Activated naive CD8-positive, alpha-beta T cell (primary cell): ENCODE results near the gene CIB4.

Source experiments
- H3K27ac Mint-ChIP-seq: one replicate; pipeline ENCODE4 v1.8.0; 2021; ENCODE audit warnings: mixed read lengths
- H3K27me3 Mint-ChIP-seq: one replicate; pipeline ENCODE4 v1.8.0; 2021; ENCODE audit warnings: mixed read lengths
- H3K36me3 Mint-ChIP-seq: one replicate; pipeline ENCODE4 v1.8.0; 2021; ENCODE audit warnings: mixed read lengths
- H3K4me1 Mint-ChIP-seq: one replicate; pipeline ENCODE4 v1.8.0; 2021; ENCODE audit warnings: low read depth, mixed read lengths
- H3K4me3 Mint-ChIP-seq: one replicate; pipeline ENCODE4 v1.8.0; 2021; ENCODE audit warnings: mild to moderate bottlenecking, mixed read lengths
- H3K9me3 Mint-ChIP-seq: one replicate; pipeline ENCODE4 v1.8.0; 2021; ENCODE audit warnings: low read depth, mixed read lengths

Gene CIB4

DNA sequence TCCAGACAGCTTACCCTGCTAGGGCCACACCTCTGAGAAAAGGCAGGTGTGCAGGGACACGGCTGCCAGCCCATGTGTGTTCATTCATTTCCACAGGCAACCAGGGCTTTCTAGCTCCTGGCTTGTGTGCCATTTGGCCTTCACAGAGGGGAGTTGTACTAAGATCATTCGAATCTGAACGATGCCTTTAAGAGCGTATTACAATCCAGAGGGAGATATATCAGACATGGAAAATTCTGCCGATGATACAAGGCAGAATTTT, 99.0 kb downstream of the CIB4 start:
- Mint-ChIP-seq H3K27me3 (peaks cover 2% of the 10 kb centered on the region), H3K27ac (no peak overlapping the region), H3K36me3 (no peaks in the 10 kb centered on the region), H3K4me3 (no peak overlapping the region), H3K9me3 (no peaks in the 10 kb centered on the region), H3K4me1 (no peaks in the 10 kb centered on the region)

DNA sequence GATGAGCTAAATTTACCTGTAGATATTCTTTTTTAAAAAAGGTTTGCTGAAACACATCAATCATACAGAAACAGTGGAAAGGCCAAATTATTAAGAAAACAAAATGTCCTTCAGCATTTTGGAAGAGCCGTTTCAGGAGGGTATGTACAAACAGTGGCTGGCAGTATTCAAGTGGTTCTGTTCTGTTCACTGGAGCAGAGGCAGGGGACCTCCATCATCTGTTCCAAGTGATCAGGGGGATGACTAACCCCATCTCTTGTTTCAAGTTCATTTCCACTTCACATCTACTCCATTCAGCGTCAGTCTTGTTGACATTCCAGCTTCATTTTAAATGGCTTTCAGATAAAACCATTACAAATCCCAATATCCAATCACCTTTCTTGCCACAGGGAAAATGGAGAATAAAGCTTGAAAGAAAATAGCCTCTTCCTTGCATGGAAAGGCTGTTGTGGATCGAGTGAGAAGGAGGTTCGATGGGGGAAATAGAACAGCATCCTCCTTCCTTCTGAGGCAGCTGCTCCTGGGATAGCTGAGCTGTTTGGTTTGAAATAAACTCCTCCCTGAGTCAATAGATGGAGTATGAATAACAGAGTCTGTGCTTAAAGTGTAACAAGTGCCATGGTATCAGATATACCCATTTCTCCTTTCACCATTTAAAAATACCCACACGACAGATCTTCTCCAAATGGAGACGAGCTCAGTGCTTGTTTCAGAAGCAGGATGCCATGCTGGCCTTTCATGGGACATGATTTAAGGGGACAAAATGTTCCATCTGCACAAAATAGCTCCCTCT, 99.6 kb downstream of the CIB4 start:
- H3K27me3 Mint-ChIP-seq: peaks cover 2% of the 10 kb centered on the region
- H3K4me1 Mint-ChIP-seq: no peaks in the 10 kb centered on the region
- no peak overlapping the region for H3K4me3 Mint-ChIP-seq
- H3K9me3 Mint-ChIP-seq: no peaks in the 10 kb centered on the region
- H3K27ac Mint-ChIP-seq: no peak overlapping the region
- H3K36me3 Mint-ChIP-seq: no peaks in the 10 kb centered on the region

DNA sequence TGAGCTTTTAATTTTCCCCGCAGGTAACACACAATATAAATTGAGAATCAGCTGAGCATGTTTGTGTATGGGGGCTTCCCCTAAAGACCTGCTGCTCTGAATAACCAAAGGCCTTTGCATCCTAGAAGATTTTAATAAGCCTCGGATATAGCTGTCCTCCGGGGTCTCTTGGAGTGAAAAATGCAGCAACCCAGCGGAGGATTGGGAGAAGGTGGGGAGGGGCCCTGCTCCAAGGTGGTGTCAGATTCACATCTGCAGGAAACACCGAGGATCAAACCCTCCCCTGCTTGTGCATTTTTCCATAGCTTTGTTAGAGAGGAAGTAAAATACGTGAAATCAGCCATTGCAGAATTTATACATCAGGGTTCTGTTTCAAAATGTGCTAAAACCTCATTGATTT, 100.2 kb downstream of the CIB4 start:
- no peaks in the 10 kb centered on the region for H3K9me3 Mint-ChIP-seq
- H3K36me3 Mint-ChIP-seq: no peaks in the 10 kb centered on the region
- no peak overlapping the region for H3K27ac Mint-ChIP-seq
- no peaks in the 10 kb centered on the region for H3K4me1 Mint-ChIP-seq
- H3K4me3 Mint-ChIP-seq: no peak overlapping the region
- H3K27me3 Mint-ChIP-seq: peaks cover 2% of the 10 kb centered on the region

DNA sequence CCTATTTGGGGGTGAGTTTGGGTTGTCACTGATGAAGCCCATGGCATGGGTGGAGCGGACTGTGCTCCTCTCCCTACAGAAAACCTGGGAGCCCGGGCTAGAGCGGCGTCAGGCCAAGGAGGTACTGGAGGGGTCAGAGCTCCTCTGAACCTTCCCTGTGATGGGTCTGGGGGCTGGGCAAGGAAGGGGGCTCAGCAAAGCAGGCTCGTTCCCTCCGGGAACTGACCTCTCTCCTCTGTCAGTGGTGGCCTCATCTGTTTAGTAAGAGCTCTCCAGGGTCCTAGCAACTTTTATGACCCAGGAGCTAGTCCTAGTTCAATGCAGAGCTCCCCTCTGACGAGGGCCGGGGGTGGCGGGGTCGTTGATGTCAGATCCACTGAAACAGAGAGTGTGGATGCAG, 100.9 kb downstream of the CIB4 start:
- H3K27ac Mint-ChIP-seq: no peak overlapping the region
- H3K4me3 Mint-ChIP-seq: no peak overlapping the region
- no peaks in the 10 kb centered on the region for H3K9me3 Mint-ChIP-seq
- no peaks in the 10 kb centered on the region for H3K36me3 Mint-ChIP-seq
- no peaks in the 10 kb centered on the region for H3K4me1 Mint-ChIP-seq
- peaks cover 2% of the 10 kb centered on the region for H3K27me3 Mint-ChIP-seq

DNA sequence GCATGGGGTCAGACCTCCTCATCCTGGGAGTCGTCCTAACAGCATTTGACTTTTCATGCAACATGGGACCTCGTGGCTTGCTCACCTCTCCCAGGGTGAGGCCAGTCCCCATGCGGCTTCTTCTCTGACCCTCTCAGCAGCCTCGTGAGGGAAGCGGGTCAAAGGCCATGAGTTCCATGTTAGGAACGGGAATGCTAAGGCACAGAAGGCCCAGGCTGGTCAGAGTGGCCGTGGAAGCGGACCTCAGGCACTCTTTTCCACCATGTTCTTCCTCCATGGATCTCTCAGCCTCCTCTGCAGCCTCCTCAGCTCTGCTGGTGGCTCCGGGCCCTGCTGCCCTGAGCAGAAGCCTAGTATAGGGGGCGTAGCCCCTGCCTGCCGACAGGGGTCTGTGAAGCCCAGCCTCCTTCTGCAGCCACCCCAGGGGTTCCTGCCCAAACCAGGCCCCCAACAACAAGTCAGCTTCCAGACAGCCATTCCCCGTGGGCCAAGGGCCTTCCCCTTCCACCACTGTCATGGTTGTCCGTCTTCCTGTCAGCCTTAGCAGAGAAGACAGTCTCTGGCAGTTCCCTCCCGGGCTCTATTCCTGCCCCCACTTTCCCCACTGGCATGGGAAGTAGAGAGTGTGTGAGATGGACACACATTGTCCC, 103.2 kb downstream of the CIB4 start:
- H3K27me3 Mint-ChIP-seq: no peaks in the 10 kb centered on the region
- H3K4me1 Mint-ChIP-seq: no peaks in the 10 kb centered on the region
- H3K9me3 Mint-ChIP-seq: no peaks in the 10 kb centered on the region
- no peak overlapping the region for H3K27ac Mint-ChIP-seq
- no peaks in the 10 kb centered on the region for H3K36me3 Mint-ChIP-seq
- no peak overlapping the region for H3K4me3 Mint-ChIP-seq

DNA sequence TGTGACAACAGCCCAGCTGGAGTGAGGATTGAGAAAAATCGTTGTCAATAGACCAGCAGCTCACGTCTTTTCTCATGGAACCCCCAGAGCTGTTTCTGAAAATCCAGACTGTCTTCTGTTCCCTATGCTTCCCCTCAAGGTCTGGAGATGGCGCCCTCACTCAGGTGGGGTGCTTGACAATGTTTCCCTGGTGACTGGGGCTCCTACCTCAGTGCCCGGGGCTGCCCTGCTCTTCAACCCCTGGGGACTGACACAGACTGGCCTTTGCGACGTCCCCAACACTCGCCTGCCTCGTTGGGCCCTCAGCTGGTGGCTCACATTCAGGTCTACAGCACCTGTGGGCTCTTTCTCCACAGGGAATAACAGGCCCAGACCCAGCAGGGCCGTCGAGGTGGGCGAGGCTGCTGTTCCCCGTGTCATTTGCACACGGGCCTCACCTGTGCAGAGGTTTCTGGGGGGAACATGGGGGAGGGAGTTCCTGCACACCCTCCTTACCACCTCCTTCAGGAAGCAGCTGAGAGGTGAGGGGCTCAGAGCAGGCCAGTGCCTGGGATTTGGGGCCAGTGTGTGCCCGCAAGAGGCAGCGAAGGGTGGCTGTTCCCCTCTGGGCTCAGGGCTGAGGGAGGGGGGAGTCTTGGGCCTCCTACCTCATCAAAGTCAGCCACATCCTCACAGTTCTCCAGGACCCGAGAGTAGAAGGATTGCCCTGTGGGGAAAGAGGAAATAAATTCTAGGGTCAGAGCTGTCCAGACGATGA, 103.9 kb downstream of the CIB4 start:
- Mint-ChIP-seq H3K27me3 (no peaks in the 10 kb centered on the region), H3K4me3 (no peak overlapping the region), H3K27ac (no peak overlapping the region), H3K9me3 (no peaks in the 10 kb centered on the region), H3K4me1 (no peaks in the 10 kb centered on the region), H3K36me3 (no peaks in the 10 kb centered on the region)

DNA sequence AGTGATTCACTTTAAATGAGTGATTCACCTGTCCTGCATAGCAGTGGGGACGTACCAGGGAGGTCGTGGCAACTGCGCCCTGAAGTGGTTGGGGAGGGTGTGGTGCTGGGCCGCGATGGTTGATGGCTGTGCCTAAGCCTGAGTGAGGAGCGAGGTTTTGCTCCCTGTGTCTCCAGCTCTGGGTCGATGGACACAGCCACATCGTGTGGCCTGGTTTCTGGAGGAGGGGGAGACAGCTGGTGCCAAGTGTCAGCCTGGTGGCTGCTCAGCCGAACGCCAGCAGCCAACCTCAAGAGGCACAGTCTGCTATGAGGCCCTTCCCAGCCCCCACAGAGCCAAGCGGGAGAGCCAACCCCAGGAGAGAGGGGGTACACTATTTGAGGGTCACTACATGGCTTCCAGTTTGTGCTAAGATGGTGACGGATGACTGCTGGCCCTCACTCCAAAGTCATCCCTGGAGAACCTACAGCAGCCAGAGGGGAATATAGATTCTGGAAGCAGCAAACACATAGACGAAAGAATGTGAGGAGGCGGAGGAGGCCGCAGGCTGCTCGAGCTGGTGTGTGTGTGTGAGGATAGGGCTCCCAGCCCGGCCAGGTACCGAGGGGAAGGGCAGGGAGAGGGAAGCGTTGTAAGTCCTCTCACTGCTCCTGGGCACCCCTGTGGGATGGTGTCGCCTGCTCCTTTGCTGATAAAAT, 104.6 kb downstream of the CIB4 start:
- no peaks in the 10 kb centered on the region for H3K36me3 Mint-ChIP-seq
- no peak overlapping the region for H3K27ac Mint-ChIP-seq
- no peaks in the 10 kb centered on the region for H3K27me3 Mint-ChIP-seq
- H3K9me3 Mint-ChIP-seq: no peaks in the 10 kb centered on the region
- H3K4me1 Mint-ChIP-seq: no peaks in the 10 kb centered on the region
- no peak overlapping the region for H3K4me3 Mint-ChIP-seq

DNA sequence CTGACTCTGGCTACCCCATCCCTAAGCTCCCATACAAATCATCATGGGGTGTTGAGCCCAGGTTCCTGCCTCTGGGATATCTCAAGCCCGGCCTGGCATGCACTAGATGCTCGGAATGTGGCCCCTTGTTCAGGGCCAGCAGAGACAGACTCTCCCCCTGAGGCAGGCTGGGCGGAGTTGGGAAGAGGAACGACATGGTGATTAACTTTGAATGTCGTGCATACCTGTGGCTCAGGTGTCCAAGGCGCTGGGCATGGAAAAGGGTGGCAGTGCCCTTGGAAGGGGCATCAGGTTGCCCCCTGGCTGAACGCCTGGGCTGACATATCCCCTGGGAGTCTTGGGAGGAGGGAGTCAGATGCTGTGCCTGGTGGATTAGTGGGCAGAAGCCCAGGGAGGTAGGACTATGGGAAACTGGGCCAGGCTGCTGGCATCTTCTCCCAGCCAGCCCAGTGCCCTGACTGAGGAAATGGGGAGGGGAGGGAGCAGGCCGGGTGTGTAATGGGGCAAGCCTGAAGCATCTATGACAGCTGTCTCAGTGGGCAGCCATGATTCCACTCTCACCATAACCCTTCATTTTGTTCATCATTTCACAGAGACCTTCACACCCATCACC, 105.4 kb downstream of the CIB4 start:
- H3K4me3 Mint-ChIP-seq: no peak overlapping the region
- H3K27me3 Mint-ChIP-seq: no peaks in the 10 kb centered on the region
- no peaks in the 10 kb centered on the region for H3K4me1 Mint-ChIP-seq
- H3K9me3 Mint-ChIP-seq: no peaks in the 10 kb centered on the region
- H3K27ac Mint-ChIP-seq: no peak overlapping the region
- H3K36me3 Mint-ChIP-seq: no peaks in the 10 kb centered on the region

DNA sequence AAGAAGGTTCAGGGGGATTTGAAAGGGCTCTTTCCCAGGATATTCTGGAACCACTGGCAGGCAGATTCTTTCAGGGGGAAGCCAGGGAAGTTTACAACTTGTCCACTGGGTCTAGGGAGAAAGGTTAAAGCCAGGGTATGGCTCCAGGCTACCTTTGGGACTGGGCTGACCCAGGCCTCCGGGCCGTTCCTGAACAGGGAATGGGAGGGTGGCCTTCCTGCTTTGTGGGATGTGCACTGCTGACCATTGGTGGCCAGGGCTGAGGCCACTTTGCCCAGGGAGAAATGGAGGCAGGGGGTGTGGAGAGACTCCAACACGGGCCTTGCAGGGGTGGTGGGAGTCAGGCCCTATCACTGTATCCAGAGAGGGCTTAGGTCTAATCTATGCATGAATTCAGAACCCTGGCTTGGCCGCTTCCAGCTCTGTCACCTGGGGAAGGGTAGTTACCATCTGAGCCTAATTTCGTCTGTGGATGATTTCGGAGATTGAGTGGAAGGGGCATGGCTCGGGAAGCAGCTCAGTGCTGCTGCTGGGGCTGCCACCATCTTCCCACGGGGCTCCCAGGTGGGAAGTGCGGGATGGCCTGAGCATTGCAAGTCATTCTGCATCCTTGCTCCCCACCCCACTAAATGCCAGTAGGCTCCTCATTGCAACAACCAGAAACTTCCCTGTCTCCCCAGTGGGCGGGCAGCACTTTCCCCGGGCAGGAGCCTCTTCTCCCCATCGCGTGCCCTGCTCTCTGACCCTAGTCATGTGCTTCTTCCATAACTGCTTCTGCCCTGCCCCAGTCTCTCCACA, 106.1 kb downstream of the CIB4 start:
- Mint-ChIP-seq H3K36me3 (no peaks in the 10 kb centered on the region), H3K9me3 (no peaks in the 10 kb centered on the region), H3K4me3 (no peak overlapping the region), H3K27ac (no peak overlapping the region), H3K4me1 (no peaks in the 10 kb centered on the region), H3K27me3 (no peaks in the 10 kb centered on the region)

DNA sequence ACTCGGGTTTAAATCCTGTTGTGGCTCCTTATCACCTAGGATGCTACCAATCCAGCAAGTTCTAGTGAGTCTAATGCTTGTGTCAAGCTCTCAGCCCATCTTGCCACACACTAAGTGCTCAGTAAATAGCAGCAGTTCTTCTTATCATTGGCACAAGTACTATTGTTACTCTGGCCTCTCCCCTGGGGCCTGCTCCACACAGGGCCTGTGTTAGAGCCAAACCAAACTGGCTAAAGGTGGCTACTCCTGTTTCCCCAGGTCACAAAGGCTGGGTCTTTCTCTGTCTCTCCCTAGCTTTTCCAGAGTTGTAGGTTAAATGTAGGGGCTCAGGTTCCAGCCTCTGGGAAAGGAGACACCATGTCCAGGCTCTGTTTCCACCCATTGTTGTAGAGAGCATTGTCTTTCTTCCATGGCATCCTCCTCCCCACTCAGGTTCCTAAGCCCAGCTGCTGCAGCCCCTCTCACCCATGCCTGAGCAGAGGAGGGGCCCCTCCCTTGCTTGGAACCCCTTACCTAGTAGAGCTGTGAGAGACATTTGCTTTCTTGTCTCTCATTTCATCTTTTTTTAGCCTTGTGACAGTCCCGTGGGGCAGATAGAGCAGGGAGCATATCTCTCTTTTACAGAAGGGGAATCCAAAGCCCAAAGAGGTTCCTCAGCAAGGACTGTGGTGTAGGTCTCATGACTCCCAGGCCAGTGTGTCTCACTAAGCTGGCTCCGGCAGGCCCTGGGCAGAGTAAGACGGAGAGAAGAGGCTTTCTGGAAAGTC, 106.9 kb downstream of the CIB4 start:
- Mint-ChIP-seq H3K27ac (no peak overlapping the region), H3K4me3 (no peak overlapping the region), H3K36me3 (no peaks in the 10 kb centered on the region), H3K4me1 (no peaks in the 10 kb centered on the region), H3K27me3 (no peaks in the 10 kb centered on the region), H3K9me3 (no peaks in the 10 kb centered on the region)

DNA sequence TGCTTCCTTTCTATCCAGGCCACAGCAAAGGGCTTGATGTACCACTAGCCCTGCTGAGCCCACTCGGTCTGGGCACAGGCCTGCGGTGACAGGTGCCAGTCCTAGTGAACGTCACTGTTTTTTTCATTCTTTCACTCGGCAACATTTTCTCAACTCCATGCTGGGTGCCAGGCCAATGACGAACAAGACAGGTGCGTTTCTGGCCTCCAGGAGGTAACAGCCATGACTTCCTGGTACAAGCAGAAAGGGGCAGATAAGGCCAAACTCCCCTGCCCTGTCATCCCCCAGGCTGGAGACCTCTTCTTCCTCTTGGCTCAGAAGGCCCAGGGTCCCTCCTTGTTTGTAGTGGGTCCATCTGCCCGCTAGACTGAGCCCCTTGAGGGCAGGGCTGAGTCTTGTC, 107.5 kb downstream of the CIB4 start:
- no peaks in the 10 kb centered on the region for H3K27me3 Mint-ChIP-seq
- H3K27ac Mint-ChIP-seq: no peak overlapping the region

DNA sequence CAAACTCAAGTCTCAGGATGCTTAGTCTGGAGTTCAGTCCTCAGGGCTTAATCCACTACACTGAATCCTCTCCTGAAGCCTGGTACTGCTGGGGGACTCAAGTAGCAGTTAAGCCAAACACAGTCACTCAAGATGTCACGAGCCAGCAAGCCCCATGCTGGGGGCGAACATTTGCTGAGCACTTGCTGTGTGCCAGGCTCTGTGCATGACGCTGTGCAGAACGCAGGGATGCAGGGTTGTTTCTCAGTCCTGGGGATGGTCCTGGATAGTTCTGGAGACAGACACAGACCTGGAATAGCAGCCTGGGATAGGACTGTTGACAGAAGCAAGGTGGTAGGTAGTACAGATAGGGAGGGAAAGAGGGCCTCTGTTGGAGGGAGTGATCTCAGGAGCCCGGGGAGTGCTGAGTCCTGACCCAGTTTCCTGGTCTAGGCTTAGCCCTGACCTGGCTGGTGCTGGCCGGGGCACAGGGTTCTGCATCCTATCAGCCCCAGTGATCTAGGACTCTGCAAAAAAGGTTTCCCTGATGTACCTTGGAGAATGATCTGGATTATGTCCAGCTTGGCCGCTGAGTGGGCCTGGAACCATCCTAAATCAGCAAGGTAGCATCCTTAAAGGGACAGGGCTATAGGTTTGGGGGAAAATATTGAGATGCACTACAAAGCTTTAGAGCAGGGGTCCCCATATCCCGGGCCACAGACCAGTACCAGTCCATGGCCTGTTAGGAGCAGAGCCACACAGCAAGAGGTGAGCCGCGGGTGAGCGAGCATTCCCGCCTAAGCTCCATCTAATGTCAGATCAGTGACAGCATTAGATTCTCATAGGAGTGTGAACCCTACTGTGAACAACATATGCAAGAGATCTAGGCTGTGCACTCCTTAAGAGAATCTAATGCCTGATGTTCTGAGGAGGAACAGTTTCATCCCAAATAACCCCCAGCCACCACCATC, 108.6 kb downstream of the CIB4 start:
- no peaks in the 10 kb centered on the region for H3K27me3 Mint-ChIP-seq
- H3K27ac Mint-ChIP-seq: no peak overlapping the region
- H3K9me3 Mint-ChIP-seq: no peaks in the 10 kb centered on the region
- no peaks in the 10 kb centered on the region for H3K4me1 Mint-ChIP-seq
- no peaks in the 10 kb centered on the region for H3K36me3 Mint-ChIP-seq
- H3K4me3 Mint-ChIP-seq: no peak overlapping the region

More for the DNA sequence above, 107.5 kb downstream of the CIB4 start:
- H3K4me1 Mint-ChIP-seq: no peaks in the 10 kb centered on the region
- H3K9me3 Mint-ChIP-seq: no peaks in the 10 kb centered on the region
- H3K4me3 Mint-ChIP-seq: no peak overlapping the region
- no peaks in the 10 kb centered on the region for H3K36me3 Mint-ChIP-seq
